ENCODE data around the gene FAM229B. TPM values are rescaled to one million over a fixed set of nuclear protein-coding genes. Genes with fewer than 3 reads are reported as not detected.

FAM229B gene
- total RNA-seq, 1 experiment from 2014 or later = 6.6 TPM

- DNase-seq (ENCODE audit: low spot score) = no peak
Measured at GRCh38 chr6:112144145-112144926, 56.9 kb downstream of the FAM229B start.

GRCh38 chr6:112145080-112145573 is 57.7 kb downstream of the FAM229B start:
- no peak for DNase-seq (ENCODE audit: low spot score)

- DNase-seq (ENCODE audit: low spot score) = no peak
Measured at GRCh38 chr6:112148103-112148502, 60.7 kb downstream of the FAM229B start.

DNA sequence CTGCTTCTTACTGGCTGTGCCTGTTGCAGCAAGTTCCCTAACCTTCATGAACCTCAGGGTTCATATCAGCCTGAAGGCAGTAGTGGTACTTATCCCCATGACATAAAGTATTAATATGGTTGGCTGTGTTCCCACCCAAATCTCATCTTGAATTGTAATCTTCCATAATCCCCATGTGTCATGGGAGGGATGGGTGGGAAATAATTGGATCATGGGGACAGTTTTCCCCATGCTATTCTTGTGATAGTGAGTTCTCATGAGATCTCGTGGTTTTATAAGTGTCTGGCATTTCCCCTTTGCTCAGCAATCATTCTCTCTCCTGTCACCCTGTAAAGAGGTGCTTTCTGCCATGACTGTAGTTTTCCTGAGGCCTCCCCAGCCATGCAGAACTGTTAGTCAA is 61.8 kb downstream of the FAM229B start:
- DNase-seq (ENCODE audit: low spot score) = no peak

GRCh38 chr6:112149719-112150263 is 62.4 kb downstream of the FAM229B start:
- peak; percentile 4 for DNase-seq (ENCODE audit: low spot score)

DNA sequence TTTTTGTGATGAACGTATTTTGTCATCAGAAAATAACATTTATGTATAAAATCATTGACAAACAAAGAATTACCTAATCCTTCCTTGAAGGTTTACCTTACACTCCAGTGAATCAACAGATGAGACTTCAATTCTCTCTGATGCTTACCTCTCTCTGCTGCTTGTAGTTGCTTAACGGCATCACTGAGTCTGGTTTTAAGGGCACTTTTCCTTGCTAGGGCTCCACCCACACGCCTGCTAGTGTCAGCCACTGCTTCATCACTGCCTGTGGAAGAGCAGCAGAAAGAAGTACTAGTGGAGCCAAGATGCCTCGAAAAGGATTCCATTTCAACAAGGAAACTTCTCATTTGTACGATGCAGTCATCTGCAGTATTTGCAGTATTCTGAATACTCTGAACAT is 63.0 kb downstream of the FAM229B start:
- DNase-seq (ENCODE audit: low spot score) = no peak

Other genes starting within 250 kb of the FAM229B start
- gene FYN, start 214.1 kb upstream of the FAM229B start, total RNA-seq (2014; rRNA removed; shearing (Covaris generic)) = 19.9 and 22.8 TPM in 2 replicates
- not detected in 2 replicates for gene CCN6, start 33.5 kb upstream of the FAM229B start, total RNA-seq (2014; rRNA removed; shearing (Covaris generic))
- 11.9 and 17.2 TPM in 2 replicates for gene TUBE1, start 109 bp upstream of the FAM229B start, total RNA-seq (2014; rRNA removed; shearing (Covaris generic))
- 16.4 and 18.4 TPM in 2 replicates for gene LAMA4, start 167.0 kb downstream of the FAM229B start, total RNA-seq (2014; rRNA removed; shearing (Covaris generic))